ENCODE data around the gene ITLN2. TPM values are rescaled to one million over a fixed set of nuclear protein-coding genes. Genes with fewer than 3 reads are reported as not detected.

Gene ITLN2
- polyA plus RNA-seq, 2 of the 4 experiments (the other 2 are of a cell fraction) = 0.22 to 0.30 TPM

- Histone ChIP-seq H3K4me3 (no peak overlapping the region), H3K9me3 (no peaks in the 10 kb centered on the region), H3K4me2 (no peak overlapping the region), H3K27ac (no peak overlapping the region), H3K4me1 (no peaks in the 10 kb centered on the region)
- ChIA-PET POLR2A (no interaction called here), CTCF (interaction anchor here (0.5 to 3.7 kb wide), 5 partner anchors 11 to 219 kb away, joined by 3 to 29 read pairs (median 3); partner anchors contain the start of gene ITLN2)
- DNase-seq (ENCODE audit: low read depth in 1 of 2, low spot score in 1 of 2) = no peak
- FAIRE-seq = no peak
- 58% methylated on average over 4 of the region's 4 CpGs for WGBS (ENCODE audit: missing lambda C conversion rate)
- TF ChIP-seq POLR2AphosphoS2 (conservative IDR thresholded peaks at IDR 0.05; ENCODE audit: low read length) = no peak
- TF ChIP-seq MAFK (IDR thresholded peaks at IDR 0.05; ENCODE audit: partially characterized antibody) = no peak
- no peak for TF ChIP-seq ZNF302 (CRISPR knock-in tag; IDR thresholded peaks at IDR 0.05)
- no peak for TF ChIP-seq FOXS1 (CRISPR knock-in tag; IDR thresholded peaks at IDR 0.05)
- no peak for TF ChIP-seq KDM1A (IDR thresholded peaks at IDR 0.05; ENCODE audit: low read depth)
- no peak for TF ChIP-seq EP300 (IDR thresholded peaks at IDR 0.05)
- no peak for TF ChIP-seq RAD21 (conservative IDR thresholded peaks at IDR 0.05 in 1 of 2, IDR thresholded peaks at IDR 0.05 in 1 of 2)
- ATAC-seq = no peak
Measured at GRCh38 chr1:160963521-160963920, 8.9 kb upstream of the ITLN2 start.

DNA sequence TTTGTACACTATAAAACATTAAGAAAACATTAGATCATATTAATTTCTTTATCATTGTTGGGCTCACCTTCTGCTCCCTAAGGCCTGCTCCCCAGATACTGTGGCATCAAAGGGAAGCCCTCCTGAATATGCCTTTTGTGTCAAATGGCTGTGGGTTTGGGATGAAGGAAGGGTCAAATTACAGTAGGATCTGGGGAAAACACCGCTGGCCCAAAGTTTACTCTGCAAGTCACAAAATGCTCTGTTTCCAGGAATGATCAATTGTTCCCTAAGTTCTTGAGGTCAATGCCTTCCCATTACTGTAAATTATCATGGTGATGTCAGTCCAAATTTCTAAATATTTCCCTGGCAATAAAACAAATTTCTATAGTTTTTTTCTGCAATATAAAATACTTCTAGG lies 6.8 kb upstream of the ITLN2 start:
- H3K9me3 ChIP-seq = no peaks in the 10 kb centered on the region
- 65% methylated on average over 1 of the region's 1 CpG for WGBS (ENCODE audit: missing lambda C conversion rate)
- H3K4me1 ChIP-seq = no peaks in the 10 kb centered on the region
- CTCF ChIA-PET = interaction anchor here (3.7 kb wide), 1 partner anchor 9 kb away, joined by 29 read pairs; the partner anchor contains the start of gene ITLN2
- DNase-seq (ENCODE audit: low read depth in 1 of 2, low spot score in 1 of 2) (no peak), FAIRE-seq (no peak), ATAC-seq (no peak)
- no peak for TF ChIP-seq REST (IDR thresholded peaks at IDR 0.05)
- no peak for TF ChIP-seq POLR2AphosphoS2 (conservative IDR thresholded peaks at IDR 0.05; ENCODE audit: low read length)
- no peak for TF ChIP-seq RARB (CRISPR knock-in tag; IDR thresholded peaks at IDR 0.05)
- TF ChIP-seq NR3C1 (IDR thresholded peaks at IDR 0.05) = no peak
- no peak for TF ChIP-seq JUN (IDR thresholded peaks at IDR 0.05)
- no peak for TF ChIP-seq E2F6 (IDR thresholded peaks at IDR 0.05; ENCODE audit: borderline replicate concordance, low read depth)
- TF ChIP-seq SREBF2 (IDR thresholded peaks at IDR 0.05) = no peak
- TF ChIP-seq CTCF (IDR thresholded peaks at IDR 0.05) = no peak
- no peak for TF ChIP-seq ZSCAN20 (CRISPR knock-in tag; IDR thresholded peaks at IDR 0.05)
- TF ChIP-seq, protein P1, sequence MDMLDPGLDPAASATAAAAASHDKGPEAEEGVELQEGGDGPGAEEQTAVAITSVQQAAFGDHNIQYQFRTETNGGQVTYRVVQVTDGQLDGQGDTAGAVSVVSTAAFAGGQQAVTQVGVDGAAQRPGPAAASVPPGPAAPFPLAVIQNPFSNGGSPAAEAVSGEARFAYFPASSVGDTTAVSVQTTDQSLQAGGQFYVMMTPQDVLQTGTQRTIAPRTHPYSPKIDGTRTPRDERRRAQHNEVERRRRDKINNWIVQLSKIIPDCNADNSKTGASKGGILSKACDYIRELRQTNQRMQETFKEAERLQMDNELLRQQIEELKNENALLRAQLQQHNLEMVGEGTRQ (IDR thresholded peaks at IDR 0.05) = no peak
- no peak for TF ChIP-seq ZC3H11A (IDR thresholded peaks at IDR 0.05)
- no peak for TF ChIP-seq KDM5A (IDR thresholded peaks at IDR 0.05)
- TF ChIP-seq FOXS1 (CRISPR knock-in tag; IDR thresholded peaks at IDR 0.05) = no peak
- TF ChIP-seq FOSB (CRISPR knock-in tag; IDR thresholded peaks at IDR 0.05) = no peak
- POLR2A ChIA-PET = no interaction called here
- no peak overlapping the region for H3K4me3 ChIP-seq
- H3K27ac ChIP-seq = no peak overlapping the region
- H3K4me2 ChIP-seq = no peak overlapping the region
